Kidney epithelial cell (primary cell): ENCODE data around the gene TRIM28. TPM values are rescaled to one million over a fixed set of nuclear protein-coding genes. Genes with fewer than 3 reads are reported as not detected.

ENCODE experiments used
- DNase-seq: peaks from one replicate; pipeline ENCODE4 v3.0.0-alpha.2; 2010; ENCODE audit warnings: low read depth
- H3K27me3 ChIP-seq: 2 replicates; pipeline ENCODE4 v1.6.0; 2011; ENCODE audit warnings: low read length; ENCODE audit not compliant: control insufficient read depth, insufficient read depth
- H3K36me3 ChIP-seq: 2 replicates; pipeline ENCODE4 v1.5.1; 2011; ENCODE audit warnings: low read length; ENCODE audit not compliant: control insufficient read depth, insufficient read depth
- H3K4me3 ChIP-seq: 2 replicates; pipeline ENCODE4 v1.5.1; 2011; ENCODE audit warnings: low read depth, mild to moderate bottlenecking, control low read depth, low read length
- CTCF ChIP-seq: IDR thresholded peaks from 2 replicates; pipeline ENCODE4 v1.5.1; 2011; ENCODE audit warnings: mild to moderate bottlenecking, moderate library complexity, low read length, control low read depth, inconsistent platforms; ENCODE audit not compliant: insufficient read depth, poor library complexity, severe bottlenecking
- total RNA-seq: library from RNA; depleted of rRNA; stranded (reverse); fragments of >200 nt; gene quantifications from 2 replicates; pipeline ENCODE4 v1.2.3, GENCODE V29; 2015

The TRIM28 gene
- total RNA-seq, 1 donor from 2014 or later: 381 TPM

DNA sequence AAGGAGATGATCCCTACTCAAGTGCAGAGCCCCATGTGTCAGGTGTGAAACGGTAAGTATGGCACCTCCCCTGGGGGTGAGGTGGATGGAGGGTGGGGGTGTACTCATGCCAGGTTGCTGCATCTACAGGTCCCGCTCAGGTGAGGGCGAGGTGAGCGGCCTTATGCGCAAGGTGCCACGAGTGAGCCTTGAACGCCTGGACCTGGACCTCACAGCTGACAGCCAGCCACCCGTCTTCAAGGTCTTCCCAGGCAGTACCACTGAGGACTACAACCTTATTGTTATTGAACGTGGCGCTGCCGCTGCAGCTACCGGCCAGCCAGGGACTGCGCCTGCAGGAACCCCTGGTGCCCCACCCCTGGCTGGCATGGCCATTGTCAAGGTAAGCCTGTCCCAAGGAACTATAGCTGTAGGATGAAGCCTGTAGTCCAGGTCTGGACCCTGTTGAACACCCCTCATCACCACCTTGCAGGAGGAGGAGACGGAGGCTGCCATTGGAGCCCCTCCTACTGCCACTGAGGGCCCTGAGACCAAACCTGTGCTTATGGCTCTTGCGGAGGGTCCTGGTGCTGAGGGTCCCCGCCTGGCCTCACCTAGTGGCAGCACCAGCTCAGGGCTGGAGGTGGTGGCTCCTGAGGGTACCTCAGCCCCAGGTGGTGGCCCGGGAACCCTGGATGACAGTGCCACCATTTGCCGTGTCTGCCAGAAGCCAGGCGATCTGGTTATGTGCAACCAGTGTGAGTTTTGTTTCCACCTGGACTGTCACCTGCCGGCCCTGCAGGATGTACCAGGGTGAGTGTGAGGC, 5.2 kb downstream of the TRIM28 start:
- H3K36me3 ChIP-seq: peaks cover 17% of the 10 kb centered on the region
- no peak for TF ChIP-seq CTCF
- no peaks in the 10 kb centered on the region for H3K27me3 ChIP-seq
- no peak overlapping the region for H3K4me3 ChIP-seq
- DNase-seq: no peak

DNA sequence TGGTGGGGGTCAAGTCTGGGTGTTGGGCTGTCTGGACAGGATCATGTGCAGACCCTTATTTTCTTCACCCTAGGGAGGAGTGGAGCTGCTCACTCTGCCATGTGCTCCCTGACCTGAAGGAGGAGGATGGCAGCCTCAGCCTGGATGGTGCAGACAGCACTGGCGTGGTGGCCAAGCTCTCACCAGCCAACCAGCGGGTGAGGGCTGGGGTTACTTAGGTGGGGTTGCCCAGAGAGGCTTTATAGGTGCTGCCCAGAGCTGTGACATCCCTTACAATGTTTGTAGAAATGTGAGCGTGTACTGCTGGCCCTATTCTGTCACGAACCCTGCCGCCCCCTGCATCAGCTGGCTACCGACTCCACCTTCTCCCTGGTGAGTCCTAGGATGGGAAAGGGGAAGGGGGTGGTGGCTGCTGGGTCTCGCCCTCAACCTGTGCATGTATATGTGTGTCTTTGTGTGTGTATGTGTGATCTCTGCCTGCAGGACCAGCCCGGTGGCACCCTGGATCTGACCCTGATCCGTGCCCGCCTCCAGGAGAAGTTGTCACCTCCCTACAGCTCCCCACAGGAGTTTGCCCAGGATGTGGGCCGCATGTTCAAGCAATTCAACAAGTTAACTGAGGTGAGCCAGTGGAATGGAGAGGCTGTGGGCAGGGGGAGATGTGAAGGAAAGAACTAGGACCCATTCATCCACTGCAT, 5.9 kb downstream of the TRIM28 start:
- no peaks in the 10 kb centered on the region for H3K27me3 ChIP-seq
- TF ChIP-seq CTCF: no peak
- H3K36me3 ChIP-seq: peaks cover 17% of the 10 kb centered on the region
- no peak for DNase-seq
- no peak overlapping the region for H3K4me3 ChIP-seq

- DNase-seq: no peak
- Histone ChIP-seq H3K4me3 (no peak overlapping the region), H3K36me3 (peaks cover 17% of the 10 kb centered on the region), H3K27me3 (no peaks in the 10 kb centered on the region)
- no peak for TF ChIP-seq CTCF
Observed at GRCh38 chr19:58550362-58551122, 6.7 kb downstream of the TRIM28 start.

- TF ChIP-seq CTCF: no peak
- Histone ChIP-seq H3K4me3 (no peak overlapping the region), H3K27me3 (no peaks in the 10 kb centered on the region), H3K36me3 (peaks cover 16% of the 10 kb centered on the region)
- DNase-seq: no peak
Observed at GRCh38 chr19:58551123-58551497, 7.2 kb downstream of the TRIM28 start.

- DNase-seq: no peak
- H3K4me3 ChIP-seq: no peak overlapping the region
- no peak for TF ChIP-seq CTCF
- peaks cover 17% of the 10 kb centered on the region for H3K36me3 ChIP-seq
- no peaks in the 10 kb centered on the region for H3K27me3 ChIP-seq
Observed at GRCh38 chr19:58551577-58552471, 8.0 kb downstream of the TRIM28 start.
